DOHH2 (cell line): ENCODE results near the gene BMP8B.
"Not testable (repeated sequence)": the region's sequence is repeated elsewhere in the genome, so short reads cannot be mapped to it uniquely, and the experiment has no call there.

Experiments used
- H3F3A ChIP-seq: fragments of 200-600 bp; sonication (generic), shearing (Covaris generic); 2 replicates; pipeline ENCODE4 v1.6.0; 2016; ENCODE audit warnings: antibody characterized with exemption, mild to moderate bottlenecking; ENCODE audit not compliant: control insufficient read depth, insufficient read depth
- H3K27ac ChIP-seq: fragments of 200-600 bp; sonication (generic); 2 replicates; pipeline ENCODE4 v1.5.1; 2014; ENCODE audit warnings: low read depth, mild to moderate bottlenecking, low read length, moderate library complexity
- H3K27me3 ChIP-seq: fragments of 200-600 bp; sonication (generic); 2 replicates; pipeline ENCODE4 v1.6.1; 2014; ENCODE audit warnings: mild to moderate bottlenecking, low read length, mixed read lengths; ENCODE audit not compliant: control insufficient read depth
- H3K36me3 ChIP-seq: fragments of 200-600 bp; sonication (generic); 2 replicates; pipeline ENCODE4 v1.6.1; 2014; ENCODE audit warnings: mild to moderate bottlenecking, low read length, moderate library complexity, mixed read lengths; ENCODE audit not compliant: control insufficient read depth
- H3K4me1 ChIP-seq: fragments of 200-600 bp; sonication (generic); 2 replicates; pipeline ENCODE4 v1.6.1; 2014; ENCODE audit warnings: mild to moderate bottlenecking, low read length, mixed read lengths; ENCODE audit not compliant: control insufficient read depth
- H3K4me2 ChIP-seq: fragments of 200-600 bp; sonication (generic); 2 replicates; pipeline ENCODE4 v1.6.0; 2014; ENCODE audit warnings: mild to moderate bottlenecking, low read length, moderate library complexity
- H3K4me3 ChIP-seq: fragments of 200-600 bp; sonication (generic); 2 replicates; pipeline ENCODE4 v1.5.1; 2014; ENCODE audit warnings: mild to moderate bottlenecking, low read length, mixed read lengths
- H3K79me2 ChIP-seq: fragments of 200-600 bp; sonication (generic); 2 replicates; pipeline ENCODE4 v1.6.1; 2014; ENCODE audit warnings: mild to moderate bottlenecking, low read length, mixed read lengths; ENCODE audit not compliant: control insufficient read depth
- H3K9me2 ChIP-seq: fragments of 200-600 bp; sonication (generic); replicated peaks from 2 replicates; pipeline ENCODE4 v1.6.1; 2014; ENCODE audit warnings: mild to moderate bottlenecking, low read length, mixed read lengths; ENCODE audit not compliant: control insufficient read depth
- H3K9me3 ChIP-seq: fragments of 200-600 bp; sonication (generic); 2 replicates; pipeline ENCODE4 v1.6.1; 2014; ENCODE audit warnings: antibody characterized with exemption, low read length, mixed read lengths; ENCODE audit not compliant: control insufficient read depth, insufficient read depth
- H4K20me1 ChIP-seq: fragments of 200-600 bp; sonication (generic); 2 replicates; pipeline ENCODE4 v1.6.0; 2014; ENCODE audit warnings: low read depth, mild to moderate bottlenecking, antibody characterized with exemption, low read length, moderate library complexity; ENCODE audit not compliant: control insufficient read depth, insufficient read depth
- EZH2phosphoT487 ChIP-seq: fragments of 200-600 bp; sonication (generic); IDR thresholded peaks from 2 replicates; pipeline ENCODE4 v1.6.1; 2017; ENCODE audit warnings: borderline replicate concordance, mild to moderate bottlenecking, antibody characterized with exemption, low read length, moderate library complexity, mixed read lengths
- TF ChIP-seq, protein P1 (sequence below): fragments of 200-600 bp; sonication (generic); IDR thresholded peaks from one replicate; pipeline ENCODE4 v1.5.1; 2014; ENCODE audit warnings: antibody characterized with exemption, mild to moderate bottlenecking, low read depth, low read length; ENCODE audit not compliant: poor library complexity, severe bottlenecking

BMP8B gene

DNA sequence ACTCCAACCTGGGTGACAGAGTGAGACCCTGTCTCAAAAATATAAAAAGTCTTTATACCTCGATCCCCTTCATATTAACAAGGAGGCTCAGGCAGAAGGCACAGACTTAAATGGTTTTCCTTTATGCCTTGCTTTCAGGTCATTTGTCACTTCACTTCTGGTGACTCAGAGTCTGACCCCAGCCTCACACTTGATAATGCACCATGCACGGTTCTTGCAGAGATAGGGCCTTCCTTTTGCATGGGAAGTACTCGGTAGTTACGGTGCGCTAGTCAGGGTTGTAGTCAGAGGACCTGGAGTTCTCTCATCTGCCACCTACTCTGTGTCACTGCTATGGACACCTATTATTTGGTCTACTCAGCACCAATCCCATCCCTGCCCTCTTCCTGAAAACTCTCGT, 43.6 kb upstream of the BMP8B start:
- no peaks in the 10 kb centered on the region; the same call in 1 of the 2 replicates for H3F3A ChIP-seq
- H3K9me2 ChIP-seq, result no peaks in the 10 kb centered on the region
- peaks cover 11% of the 10 kb centered on the region for H3K27me3 ChIP-seq
- H3K79me2 ChIP-seq, result no peaks in the 10 kb centered on the region
- no peaks in the 10 kb centered on the region for H4K20me1 ChIP-seq
- TF ChIP-seq, protein P1, sequence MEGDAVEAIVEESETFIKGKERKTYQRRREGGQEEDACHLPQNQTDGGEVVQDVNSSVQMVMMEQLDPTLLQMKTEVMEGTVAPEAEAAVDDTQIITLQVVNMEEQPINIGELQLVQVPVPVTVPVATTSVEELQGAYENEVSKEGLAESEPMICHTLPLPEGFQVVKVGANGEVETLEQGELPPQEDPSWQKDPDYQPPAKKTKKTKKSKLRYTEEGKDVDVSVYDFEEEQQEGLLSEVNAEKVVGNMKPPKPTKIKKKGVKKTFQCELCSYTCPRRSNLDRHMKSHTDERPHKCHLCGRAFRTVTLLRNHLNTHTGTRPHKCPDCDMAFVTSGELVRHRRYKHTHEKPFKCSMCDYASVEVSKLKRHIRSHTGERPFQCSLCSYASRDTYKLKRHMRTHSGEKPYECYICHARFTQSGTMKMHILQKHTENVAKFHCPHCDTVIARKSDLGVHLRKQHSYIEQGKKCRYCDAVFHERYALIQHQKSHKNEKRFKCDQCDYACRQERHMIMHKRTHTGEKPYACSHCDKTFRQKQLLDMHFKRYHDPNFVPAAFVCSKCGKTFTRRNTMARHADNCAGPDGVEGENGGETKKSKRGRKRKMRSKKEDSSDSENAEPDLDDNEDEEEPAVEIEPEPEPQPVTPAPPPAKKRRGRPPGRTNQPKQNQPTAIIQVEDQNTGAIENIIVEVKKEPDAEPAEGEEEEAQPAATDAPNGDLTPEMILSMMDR, result no peak
- no peak for TF ChIP-seq EZH2phosphoT487
- H3K27ac ChIP-seq, result no peak overlapping the region
- H3K9me3 ChIP-seq, result no peaks in the 10 kb centered on the region
- no peak overlapping the region for H3K4me2 ChIP-seq
- H3K36me3 ChIP-seq, result no peaks in the 10 kb centered on the region; the same call in 1 of the 2 replicates
- H3K4me3 ChIP-seq, result no peak overlapping the region
- no peaks in the 10 kb centered on the region for H3K4me1 ChIP-seq

DNA sequence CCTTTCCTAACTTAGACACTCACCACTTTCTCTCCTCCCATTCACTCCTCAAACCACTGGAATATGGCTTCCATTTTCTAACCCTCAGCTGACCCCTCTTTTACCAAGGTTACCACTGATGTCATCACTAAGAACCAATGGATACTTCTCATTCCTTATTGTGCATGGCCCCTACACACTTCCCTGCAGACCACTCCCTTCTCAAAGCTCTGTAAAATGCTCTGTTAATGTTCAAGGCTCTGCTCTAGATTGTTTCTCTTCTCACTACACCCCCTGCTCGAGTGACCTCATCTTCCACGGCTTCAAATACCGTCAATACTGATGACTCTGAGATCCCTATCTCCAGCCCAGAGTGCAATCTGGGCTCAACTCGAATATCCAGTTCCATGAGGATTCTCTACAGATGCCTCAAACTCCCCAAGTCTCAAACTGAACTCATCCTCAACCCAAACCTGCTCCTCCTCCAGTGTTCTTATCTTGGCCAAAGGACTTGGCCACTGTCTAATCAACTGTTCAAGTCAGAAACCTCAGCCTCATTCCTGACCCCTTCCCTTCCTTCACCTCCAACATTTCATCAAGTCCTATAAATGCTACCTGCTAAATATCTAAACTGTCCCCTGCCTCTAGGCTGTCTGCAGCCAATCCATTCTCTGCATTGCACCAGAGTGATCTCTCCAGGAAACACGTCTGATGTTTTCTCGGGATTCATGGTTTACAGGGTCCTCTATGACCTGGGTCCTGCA, 41.3 kb upstream of the BMP8B start:
- peaks cover 11% of the 10 kb centered on the region for H3K27me3 ChIP-seq
- no peaks in the 10 kb centered on the region for H3K9me3 ChIP-seq
- no peaks in the 10 kb centered on the region for H3F3A ChIP-seq
- no peak for TF ChIP-seq EZH2phosphoT487
- TF ChIP-seq, protein P1, result no peak
- H3K36me3 ChIP-seq, result no peaks in the 10 kb centered on the region
- H4K20me1 ChIP-seq, result no peaks in the 10 kb centered on the region
- H3K4me1 ChIP-seq, result peaks cover 17% of the 10 kb centered on the region
- H3K4me2 ChIP-seq, result no peak overlapping the region
- no peaks in the 10 kb centered on the region for H3K79me2 ChIP-seq
- H3K27ac ChIP-seq, result no peak overlapping the region
- H3K4me3 ChIP-seq, result no peak overlapping the region
- H3K9me2 ChIP-seq, result no peaks in the 10 kb centered on the region

DNA sequence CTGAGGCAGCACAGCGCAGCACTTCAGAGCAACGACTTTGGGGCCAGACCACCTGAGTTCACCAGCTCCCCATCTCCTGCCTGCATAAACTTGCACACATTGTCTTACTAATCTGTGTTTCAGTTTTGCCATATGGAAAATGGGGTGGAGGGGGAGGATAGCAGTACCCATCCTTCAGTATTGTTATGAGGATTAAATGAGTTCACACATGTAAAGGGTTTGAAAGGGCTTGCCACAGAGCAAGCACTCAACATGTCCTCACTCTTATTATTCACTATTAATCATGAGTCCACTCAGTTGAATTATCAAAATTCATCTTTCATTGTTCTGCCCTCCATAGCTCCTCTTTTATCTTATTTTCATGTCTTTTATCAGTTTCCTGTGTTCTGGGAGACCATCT, 40.1 kb upstream of the BMP8B start:
- Histone ChIP-seq H3K27ac (no peak overlapping the region), H3K4me1 (peaks cover 23% of the 10 kb centered on the region), H3K27me3 (peaks cover 11% of the 10 kb centered on the region), H3K9me2 (no peaks in the 10 kb centered on the region), H4K20me1 (no peaks in the 10 kb centered on the region), H3K36me3 (no peaks in the 10 kb centered on the region), H3F3A (no peaks in the 10 kb centered on the region), H3K4me3 (no peak overlapping the region), H3K4me2 (no peak overlapping the region), H3K9me3 (no peaks in the 10 kb centered on the region), H3K79me2 (no peaks in the 10 kb centered on the region)
- no peak for TF ChIP-seq EZH2phosphoT487
- TF ChIP-seq, protein P1, result no peak

DNA sequence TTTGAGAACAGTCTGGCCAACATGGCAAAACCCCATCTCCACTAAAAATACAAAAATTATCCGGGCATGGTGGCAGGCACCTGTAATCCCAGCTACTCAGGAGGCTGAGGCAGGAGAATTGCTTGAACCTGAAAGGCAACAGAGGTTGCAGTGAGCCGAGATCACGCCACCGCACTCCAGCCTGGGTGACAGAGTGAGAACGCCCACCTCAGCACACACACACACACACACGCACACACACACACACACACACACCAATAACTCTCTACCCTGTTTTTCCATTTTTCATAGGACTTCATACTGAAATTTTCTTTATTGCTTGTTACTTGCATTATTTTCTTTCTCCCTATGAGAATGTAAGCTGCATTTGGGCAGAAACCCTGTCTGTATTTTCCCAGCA, 39.6 kb upstream of the BMP8B start:
- H3K4me1 ChIP-seq, result peaks cover 23% of the 10 kb centered on the region
- not testable (repeated sequence) for H3K79me2 ChIP-seq

More for the DNA sequence above, 39.6 kb upstream of the BMP8B start:
- not testable (repeated sequence) for H3K4me3 ChIP-seq, H3K27ac ChIP-seq, H3K9me3 ChIP-seq, H3F3A ChIP-seq, H3K36me3 ChIP-seq, H3K9me2 ChIP-seq, H3K4me2 ChIP-seq, H4K20me1 ChIP-seq
- H3K27me3 ChIP-seq, result peaks cover 11% of the 10 kb centered on the region
